ENCODE measurements around the gene NOL4L. TPM values are rescaled to one million over a fixed set of nuclear protein-coding genes. Genes with fewer than 3 reads are reported as not detected.

NOL4L gene
- total RNA-seq, 1 donor from 2014 or later = 106 TPM

DNA sequence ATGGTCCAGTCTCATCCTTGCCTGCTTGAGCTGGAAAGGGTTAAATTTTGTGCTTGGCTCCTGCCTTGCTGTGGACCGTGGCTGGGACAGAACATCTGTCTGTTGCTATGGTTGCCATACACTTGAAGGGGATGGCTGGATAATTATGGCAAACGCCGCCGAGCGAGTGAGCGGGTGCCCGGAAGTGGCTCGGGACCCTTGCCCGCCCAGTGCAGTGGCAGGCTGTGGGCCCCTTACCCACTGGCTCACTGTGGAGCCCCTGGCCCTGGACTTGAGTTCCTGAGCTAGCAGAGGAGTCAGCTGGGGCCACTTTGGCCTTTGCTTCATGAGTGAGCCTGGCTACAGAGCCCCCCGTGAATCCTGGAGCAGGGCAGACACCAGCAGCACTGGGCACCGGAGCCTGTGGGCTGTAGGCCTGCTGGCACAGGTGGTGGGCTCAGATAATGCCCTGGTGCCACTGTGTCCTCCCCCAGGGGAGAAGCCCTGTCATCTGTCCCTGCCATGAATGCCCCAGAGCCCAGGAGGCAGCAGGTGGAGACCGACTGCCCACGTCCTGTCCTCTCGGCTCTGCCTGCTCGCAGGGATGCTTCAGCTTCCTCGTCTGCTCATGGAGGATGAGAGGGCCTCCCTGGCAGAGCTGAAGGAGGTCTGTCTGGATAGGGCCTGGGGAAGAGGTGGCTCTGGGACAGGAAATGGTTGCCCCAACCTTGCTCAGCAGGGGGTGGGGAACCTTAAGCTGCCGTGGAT is 25.5 kb upstream of the NOL4L start:
- Mint-ChIP-seq H3K27me3 (ENCODE audit: unreplicated experiment) (peaks cover 23% of the 10 kb centered on the region), H3K4me3 (ENCODE audit: unreplicated experiment) (no peak overlapping the region), H3K27ac (ENCODE audit: unreplicated experiment) (no peak overlapping the region), H3K4me1 (ENCODE audit: low read depth, unreplicated experiment) (peaks cover 28% of the 10 kb centered on the region), H3K9me3 (ENCODE audit: unreplicated experiment) (peaks cover 14% of the 10 kb centered on the region), H3K36me3 (ENCODE audit: unreplicated experiment) (peaks cover 1% of the 10 kb centered on the region)
- DNase-seq = peak; percentile 43
- TF ChIP-seq, protein P1, sequence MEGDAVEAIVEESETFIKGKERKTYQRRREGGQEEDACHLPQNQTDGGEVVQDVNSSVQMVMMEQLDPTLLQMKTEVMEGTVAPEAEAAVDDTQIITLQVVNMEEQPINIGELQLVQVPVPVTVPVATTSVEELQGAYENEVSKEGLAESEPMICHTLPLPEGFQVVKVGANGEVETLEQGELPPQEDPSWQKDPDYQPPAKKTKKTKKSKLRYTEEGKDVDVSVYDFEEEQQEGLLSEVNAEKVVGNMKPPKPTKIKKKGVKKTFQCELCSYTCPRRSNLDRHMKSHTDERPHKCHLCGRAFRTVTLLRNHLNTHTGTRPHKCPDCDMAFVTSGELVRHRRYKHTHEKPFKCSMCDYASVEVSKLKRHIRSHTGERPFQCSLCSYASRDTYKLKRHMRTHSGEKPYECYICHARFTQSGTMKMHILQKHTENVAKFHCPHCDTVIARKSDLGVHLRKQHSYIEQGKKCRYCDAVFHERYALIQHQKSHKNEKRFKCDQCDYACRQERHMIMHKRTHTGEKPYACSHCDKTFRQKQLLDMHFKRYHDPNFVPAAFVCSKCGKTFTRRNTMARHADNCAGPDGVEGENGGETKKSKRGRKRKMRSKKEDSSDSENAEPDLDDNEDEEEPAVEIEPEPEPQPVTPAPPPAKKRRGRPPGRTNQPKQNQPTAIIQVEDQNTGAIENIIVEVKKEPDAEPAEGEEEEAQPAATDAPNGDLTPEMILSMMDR (IDR thresholded peaks at IDR 0.05; ENCODE audit: partially characterized antibody, unreplicated experiment) = no peak

DNA sequence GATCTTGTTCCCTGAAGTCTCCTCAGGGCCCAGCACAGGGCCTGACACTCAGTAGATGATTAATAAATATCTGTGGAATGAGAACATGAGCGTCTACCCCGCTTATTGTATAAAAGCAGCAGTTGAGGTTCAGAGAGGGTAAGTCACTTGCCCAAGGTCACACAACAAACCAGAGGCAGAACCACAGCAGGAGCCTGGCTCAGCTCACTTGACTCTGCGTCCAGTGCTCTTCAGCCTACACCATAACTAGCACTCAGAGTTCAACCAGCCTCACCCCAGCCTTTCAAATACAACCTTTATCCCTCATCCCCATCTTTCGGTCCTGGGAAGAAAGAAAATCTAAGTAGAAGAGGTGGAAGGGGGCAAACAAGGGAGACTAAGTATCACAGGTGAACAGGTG is 24.9 kb upstream of the NOL4L start:
- no peaks in the 10 kb centered on the region for H3K36me3 Mint-ChIP-seq (ENCODE audit: unreplicated experiment)
- H3K27me3 Mint-ChIP-seq (ENCODE audit: unreplicated experiment) = peaks cover 23% of the 10 kb centered on the region
- peaks cover 14% of the 10 kb centered on the region for H3K9me3 Mint-ChIP-seq (ENCODE audit: unreplicated experiment)
- H3K27ac Mint-ChIP-seq (ENCODE audit: unreplicated experiment) = no peak overlapping the region
- TF ChIP-seq, protein P1 (IDR thresholded peaks at IDR 0.05; ENCODE audit: partially characterized antibody, unreplicated experiment) = no peak
- peak overlapping the region; percentile 7 for H3K4me3 Mint-ChIP-seq (ENCODE audit: unreplicated experiment)
- peaks cover 30% of the 10 kb centered on the region for H3K4me1 Mint-ChIP-seq (ENCODE audit: low read depth, unreplicated experiment)
- no peak for DNase-seq

DNA sequence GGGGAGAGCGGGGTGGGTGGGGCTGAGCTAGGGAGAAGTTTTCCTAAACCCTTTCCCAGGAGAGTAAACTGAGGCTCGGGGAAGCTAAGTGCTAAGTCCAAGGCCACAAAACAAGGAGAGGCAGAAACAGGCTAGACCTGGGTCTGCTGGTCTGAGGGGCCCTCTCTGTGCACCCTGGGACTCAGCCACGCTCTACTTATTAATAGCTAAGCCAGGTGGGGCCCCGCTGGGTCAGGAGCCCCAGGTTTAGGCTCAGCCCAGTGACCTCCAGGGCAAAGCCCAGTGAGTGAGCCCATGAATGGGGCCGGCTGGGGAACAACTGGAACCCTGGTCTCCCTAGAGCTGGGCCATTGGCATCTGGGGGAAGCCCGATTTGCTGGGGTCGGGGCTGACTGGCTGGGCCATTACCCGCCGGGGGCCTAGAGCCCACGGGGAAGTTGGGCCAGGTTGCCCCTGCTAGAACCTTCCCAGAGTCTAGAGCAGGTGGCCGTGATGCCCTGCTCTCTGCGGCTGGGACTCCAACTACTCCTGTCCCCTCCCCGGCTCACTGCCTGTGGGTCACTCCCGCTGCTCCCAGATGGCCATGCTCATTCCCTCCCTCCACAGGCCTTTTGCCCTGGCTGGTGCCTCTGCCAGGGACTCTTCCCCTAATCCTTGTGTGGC is 24.1 kb upstream of the NOL4L start:
- no peak overlapping the region for H3K27ac Mint-ChIP-seq (ENCODE audit: unreplicated experiment)
- peaks cover 19% of the 10 kb centered on the region for H3K27me3 Mint-ChIP-seq (ENCODE audit: unreplicated experiment)
- peak; percentile 47 for DNase-seq
- TF ChIP-seq, protein P1 (IDR thresholded peaks at IDR 0.05; ENCODE audit: partially characterized antibody, unreplicated experiment) = no peak
- peaks cover 29% of the 10 kb centered on the region for H3K4me1 Mint-ChIP-seq (ENCODE audit: low read depth, unreplicated experiment)
- H3K9me3 Mint-ChIP-seq (ENCODE audit: unreplicated experiment) = peaks cover 14% of the 10 kb centered on the region
- peak overlapping the region; percentile 7 for H3K4me3 Mint-ChIP-seq (ENCODE audit: unreplicated experiment)
- H3K36me3 Mint-ChIP-seq (ENCODE audit: unreplicated experiment) = no peaks in the 10 kb centered on the region

DNA sequence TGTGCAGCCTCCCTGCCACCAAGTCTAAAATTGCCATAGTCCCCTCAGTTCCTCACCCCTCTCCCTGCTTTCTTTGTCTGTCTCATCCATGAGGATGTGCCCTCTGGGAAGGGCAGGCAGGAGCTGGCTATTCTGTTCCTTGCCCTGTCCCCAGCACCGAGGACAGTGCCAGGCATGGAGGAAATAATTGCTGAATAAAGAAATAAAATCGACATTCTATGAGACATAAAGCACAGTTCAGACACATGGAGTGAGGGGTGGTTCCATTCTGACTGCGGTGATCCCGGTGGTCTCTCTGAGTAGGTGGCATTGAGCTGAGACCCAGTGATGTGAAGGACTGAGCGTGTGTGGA is 23.5 kb upstream of the NOL4L start:
- no peak for DNase-seq
- Mint-ChIP-seq H3K9me3 (ENCODE audit: unreplicated experiment) (peaks cover 12% of the 10 kb centered on the region), H3K4me1 (ENCODE audit: low read depth, unreplicated experiment) (peaks cover 29% of the 10 kb centered on the region), H3K27me3 (ENCODE audit: unreplicated experiment) (peaks cover 16% of the 10 kb centered on the region), H3K36me3 (ENCODE audit: unreplicated experiment) (no peaks in the 10 kb centered on the region), H3K27ac (ENCODE audit: unreplicated experiment) (no peak overlapping the region), H3K4me3 (ENCODE audit: unreplicated experiment) (no peak overlapping the region)
- TF ChIP-seq, protein P1 (IDR thresholded peaks at IDR 0.05; ENCODE audit: partially characterized antibody, unreplicated experiment) = no peak
